AG04449 (cell line): ENCODE measurements around the gene FAM210B.
A peak's percentile ranks its signal among the peaks of the same experiment; 100 is the strongest.
"Not testable (repeated sequence)": the region's sequence is repeated elsewhere in the genome, so short reads cannot be mapped to it uniquely, and the experiment has no call there.

ENCODE experiments used
- CTCF ChIA-PET: fragments of 350-600 bp; formaldehyde crosslinking; extraction: SDS; loops from one replicate; lab custom pipeline; 2021; ENCODE audit warnings: antibody characterized with exemption; lab: Yijun Ruan, JAX
- POLR2A ChIA-PET: fragments of 400-600, 350-600 bp; formaldehyde crosslinking; extraction: SDS; loops from one replicate; lab custom pipeline; 2020; ENCODE audit warnings: antibody characterized with exemption, inconsistent platforms; lab: Yijun Ruan, JAX
- DNase-seq: peaks from one replicate; pipeline ENCODE4 v3.0.0-alpha.2; 2010; ENCODE audit warnings: low read depth, low spot score
- H3K4me3 ChIP-seq: 2 replicates; pipeline ENCODE4 v1.5.1; 2011; ENCODE audit warnings: low read depth, mild to moderate bottlenecking, control low read depth, low read length
- CTCF ChIP-seq: IDR thresholded peaks from one replicate; pipeline ENCODE4 v1.5.1; 2011; ENCODE audit warnings: mild to moderate bottlenecking, moderate library complexity, low read length, control low read depth, inconsistent platforms; ENCODE audit not compliant: insufficient read depth; ENCODE audit errors: missing control alignments

FAM210B gene

GRCh38 chr20:56400001-56400640 lies 41.3 kb downstream of the FAM210B start:
- DNase-seq, result no peak

GRCh38 chr20:56403465-56403864 lies 44.7 kb downstream of the FAM210B start:
- TF ChIP-seq CTCF, result no peak
- ChIA-PET POLR2A (no interaction called here), CTCF (interaction anchor here (0.8 kb wide), 1 partner anchor 15 kb away, joined by 3 read pairs; no protein-coding TSS in a partner anchor)
- H3K4me3 ChIP-seq, result no peak overlapping the region
- DNase-seq, result no peak

More at GRCh38 chr20:56400001-56400640, 41.3 kb downstream of the FAM210B start:
- no peak overlapping the region for H3K4me3 ChIP-seq
- TF ChIP-seq CTCF, result peak; percentile 72
- ChIA-PET CTCF (interaction anchor here (0.6 to 3.1 kb wide), 21 partner anchors 9 to 115 kb away, joined by 3 to 16 read pairs (median 4); partner anchors contain the start of gene CASS4), POLR2A (no interaction called here)

- H3K4me3 ChIP-seq, DNase-seq: not testable (repeated sequence)
- POLR2A ChIA-PET, result interaction anchor here (0.6 to 0.9 kb wide), 2 partner anchors 35 to 64 kb away, joined by 3 read pairs; no protein-coding TSS in a partner anchor
- CTCF ChIA-PET, result interaction anchor here (0.9 to 8.5 kb wide), 3 partner anchors 7 to 15 kb away, joined by 3 to 52 read pairs (median 4); no protein-coding TSS in a partner anchor
Observed at GRCh38 chr20:56405356-56405755, 46.6 kb downstream of the FAM210B start.

GRCh38 chr20:56406910-56407309 lies 48.1 kb downstream of the FAM210B start:
- no peak overlapping the region for H3K4me3 ChIP-seq
- DNase-seq, result no peak
- no peak for TF ChIP-seq CTCF
- ChIA-PET POLR2A (interaction anchor here (0.7 kb wide), 1 partner anchor 33 kb away, joined by 3 read pairs; no protein-coding TSS in a partner anchor), CTCF (interaction anchor here (1.0 to 8.5 kb wide), 5 partner anchors 9 to 33 kb away, joined by 3 to 52 read pairs (median 4); no protein-coding TSS in a partner anchor)

GRCh38 chr20:56409521-56409920 lies 50.7 kb downstream of the FAM210B start:
- DNase-seq, result no peak
- ChIA-PET CTCF (interaction anchor here (1.1 to 8.5 kb wide), 5 partner anchors 9 to 14 kb away, joined by 3 to 52 read pairs (median 4); no protein-coding TSS in a partner anchor), POLR2A (no interaction called here)
- H3K4me3 ChIP-seq, result no peak overlapping the region
- no peak for TF ChIP-seq CTCF

- no peak for TF ChIP-seq CTCF
- H3K4me3 ChIP-seq, result no peak overlapping the region
- no peak for DNase-seq
- ChIA-PET POLR2A (no interaction called here), CTCF (interaction anchor here (1.1 to 8.5 kb wide), 5 partner anchors 9 to 14 kb away, joined by 3 to 52 read pairs (median 4); no protein-coding TSS in a partner anchor)
Observed at GRCh38 chr20:56409956-56410355, 51.2 kb downstream of the FAM210B start.

- ChIA-PET POLR2A (interaction anchor here (0.6 to 1.9 kb wide), 7 partner anchors 11 to 950 kb away, joined by 3 to 15 read pairs (median 4); partner anchors contain the start of gene AURKA), CTCF (interaction anchor here (1.5 to 8.5 kb wide), 4 partner anchors 10 to 105 kb away, joined by 3 to 52 read pairs (median 12); no protein-coding TSS in a partner anchor)
- H3K4me3 ChIP-seq, result not testable (repeated sequence)
Observed at GRCh38 chr20:56411287-56411686, 52.5 kb downstream of the FAM210B start.

More at GRCh38 chr20:56411287-56411686, 52.5 kb downstream of the FAM210B start:
- not testable (repeated sequence) for DNase-seq
